Measurements from ENCODE around the gene STYX.

STYX gene

DNA sequence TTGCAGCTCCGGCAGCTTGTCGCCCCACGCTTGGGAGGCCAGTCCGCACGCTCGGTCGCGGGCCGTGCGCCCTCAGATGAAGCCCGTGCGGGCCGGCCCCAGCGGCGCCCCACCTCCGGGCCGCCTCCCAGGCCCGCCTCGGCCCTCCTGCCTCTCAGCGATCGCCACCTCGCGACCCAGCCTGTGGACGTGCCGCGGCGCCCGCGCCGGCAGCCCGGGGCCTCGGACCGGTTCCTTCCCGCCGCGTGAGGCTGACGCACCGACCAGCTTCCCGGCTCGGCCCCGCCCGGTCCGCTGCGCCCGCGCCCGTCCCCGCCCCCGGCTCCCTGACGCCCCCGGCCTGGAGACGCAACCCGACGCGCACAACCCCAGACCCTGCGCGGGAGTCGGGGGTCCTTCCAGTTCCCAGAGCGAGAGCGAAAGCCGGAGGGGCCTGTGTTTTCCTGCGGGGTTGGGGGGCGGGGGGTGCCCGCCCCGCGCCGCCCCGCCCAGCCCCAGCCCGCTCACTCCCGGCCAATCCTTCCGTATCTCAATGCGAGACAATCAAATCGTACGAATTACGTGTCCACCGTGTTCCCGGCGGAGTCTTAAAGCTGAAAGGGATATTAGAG is 34.4 kb upstream of the STYX start, which contains the start of gene ERO1A:
Gene ERO1A, minus strand, starts transcription at position 78 of the 611 bp plus-strand sequence. Its CDS starts 77 bp downstream, at position 1.
- Histone ChIP-seq H3K9ac (ENCODE audit: low read length) (peak within 1 kb of the TSS; percentile 81), H4K20me1 (ENCODE audit: insufficient read depth, low read length) (peaks cover 34% of the 10 kb centered on the region), H3K79me2 (ENCODE audit: low read length) (peaks cover 49% of the 10 kb centered on the region)

DNA sequence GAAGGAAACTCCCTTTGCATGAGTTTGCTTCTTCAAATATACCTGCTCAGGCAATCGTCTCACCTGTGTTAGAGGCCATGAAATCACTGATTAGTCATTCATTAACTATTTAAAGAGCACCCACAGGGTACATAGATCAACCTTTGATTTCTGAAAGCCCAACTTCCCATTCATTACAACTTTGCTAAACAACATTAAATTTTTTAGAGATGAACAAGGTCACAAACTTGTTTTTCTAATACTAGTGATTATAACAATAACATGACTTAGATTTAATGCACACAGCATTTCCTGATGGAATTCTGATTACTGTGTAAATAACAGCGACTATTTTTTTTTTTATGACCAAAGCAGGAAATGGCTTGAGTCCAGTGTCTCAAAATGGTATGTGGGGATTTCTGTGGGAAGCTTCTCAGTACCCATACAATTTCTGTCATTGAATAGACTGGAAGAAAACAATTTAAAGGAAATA is 29.2 kb upstream of the STYX start:
- Histone ChIP-seq H3K27me3 (ENCODE audit: low read depth, low read length) (no peaks in the 10 kb centered on the region), H3K36me3 (replicated peaks; ENCODE audit: low read depth, low read length) (no peaks in the 10 kb centered on the region), H3K9ac (ENCODE audit: low read length) (no peak overlapping the region), H3K4me2 (ENCODE audit: low read length) (no peak overlapping the region), H3K27ac (ENCODE audit: low read length) (no peak overlapping the region), H3K4me1 (ENCODE audit: low read length) (peaks cover 11% of the 10 kb centered on the region; the same call in 1 of the 2 replicates), H3K4me3 (ENCODE audit: low read length) (no peak overlapping the region), H3K9me3 (ENCODE audit: insufficient read depth, low read length) (no peaks in the 10 kb centered on the region), H2AFZ (ENCODE audit: low read depth, low read length) (no peak overlapping the region), H3K79me2 (ENCODE audit: low read length) (no peaks in the 10 kb centered on the region; the same call in 1 of the 2 replicates), H4K20me1 (ENCODE audit: insufficient read depth, low read length) (no peaks in the 10 kb centered on the region)
- TF ChIP-seq, protein P1, sequence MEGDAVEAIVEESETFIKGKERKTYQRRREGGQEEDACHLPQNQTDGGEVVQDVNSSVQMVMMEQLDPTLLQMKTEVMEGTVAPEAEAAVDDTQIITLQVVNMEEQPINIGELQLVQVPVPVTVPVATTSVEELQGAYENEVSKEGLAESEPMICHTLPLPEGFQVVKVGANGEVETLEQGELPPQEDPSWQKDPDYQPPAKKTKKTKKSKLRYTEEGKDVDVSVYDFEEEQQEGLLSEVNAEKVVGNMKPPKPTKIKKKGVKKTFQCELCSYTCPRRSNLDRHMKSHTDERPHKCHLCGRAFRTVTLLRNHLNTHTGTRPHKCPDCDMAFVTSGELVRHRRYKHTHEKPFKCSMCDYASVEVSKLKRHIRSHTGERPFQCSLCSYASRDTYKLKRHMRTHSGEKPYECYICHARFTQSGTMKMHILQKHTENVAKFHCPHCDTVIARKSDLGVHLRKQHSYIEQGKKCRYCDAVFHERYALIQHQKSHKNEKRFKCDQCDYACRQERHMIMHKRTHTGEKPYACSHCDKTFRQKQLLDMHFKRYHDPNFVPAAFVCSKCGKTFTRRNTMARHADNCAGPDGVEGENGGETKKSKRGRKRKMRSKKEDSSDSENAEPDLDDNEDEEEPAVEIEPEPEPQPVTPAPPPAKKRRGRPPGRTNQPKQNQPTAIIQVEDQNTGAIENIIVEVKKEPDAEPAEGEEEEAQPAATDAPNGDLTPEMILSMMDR (IDR thresholded peaks at IDR 0.05; ENCODE audit: low read depth, low read length): no peak
- no peak for TF ChIP-seq EZH2phosphoT487 (IDR thresholded peaks at IDR 0.05; ENCODE audit: low read depth)

More for the DNA sequence above, 34.4 kb upstream of the STYX start, which contains the start of gene ERO1A:
- TF ChIP-seq EZH2phosphoT487 (IDR thresholded peaks at IDR 0.05; ENCODE audit: low read depth): no peak
- TF ChIP-seq, protein P1 (IDR thresholded peaks at IDR 0.05; ENCODE audit: low read depth, low read length): no peak
- peaks cover 5% of the 10 kb centered on the region for H3K36me3 ChIP-seq (replicated peaks; ENCODE audit: low read depth, low read length)
- H2AFZ ChIP-seq (ENCODE audit: low read depth, low read length): peak within 1 kb of the TSS; percentile 75
- peak within 1 kb of the TSS; percentile 91 for H3K4me2 ChIP-seq (ENCODE audit: low read length)
- H3K9me3 ChIP-seq (ENCODE audit: insufficient read depth, low read length): no peaks in the 10 kb centered on the region
- peak within 1 kb of the TSS; percentile 80 for H3K4me3 ChIP-seq (ENCODE audit: low read length)
- peak within 1 kb of the TSS; percentile 54 for H3K27ac ChIP-seq (ENCODE audit: low read length)
- peaks cover 16% of the 10 kb centered on the region for H3K4me1 ChIP-seq (ENCODE audit: low read length)
- no peaks in the 10 kb centered on the region for H3K27me3 ChIP-seq (ENCODE audit: low read depth, low read length)

DNA sequence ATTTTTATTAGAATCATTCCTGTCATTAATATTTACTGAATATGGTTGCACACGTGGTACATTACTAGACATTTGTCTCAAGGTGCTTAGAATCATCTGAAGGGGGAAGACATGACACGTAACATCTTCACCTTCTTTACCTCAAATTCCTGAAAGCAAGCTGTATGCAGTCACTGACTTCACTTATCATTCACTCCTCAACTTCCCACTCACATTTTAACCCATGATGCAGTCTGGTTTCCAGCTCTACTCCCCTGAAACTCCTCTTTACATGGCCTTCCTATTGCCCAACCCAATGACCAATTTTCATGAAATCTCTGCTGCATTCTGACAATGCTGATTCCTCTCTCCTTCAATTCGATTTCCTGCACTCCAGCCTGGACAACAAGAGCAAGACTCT is 28.7 kb upstream of the STYX start:
- no peak overlapping the region for H3K4me3 ChIP-seq (ENCODE audit: low read length)
- no peak overlapping the region for H3K9ac ChIP-seq (ENCODE audit: low read length)
- no peak overlapping the region for H3K27ac ChIP-seq (ENCODE audit: low read length)
- peaks cover 11% of the 10 kb centered on the region; the same call in 1 of the 2 replicates for H3K4me1 ChIP-seq (ENCODE audit: low read length)
- H3K27me3 ChIP-seq (ENCODE audit: low read depth, low read length): no peaks in the 10 kb centered on the region
- TF ChIP-seq, protein P1 (IDR thresholded peaks at IDR 0.05; ENCODE audit: low read depth, low read length): no peak
- no peak for TF ChIP-seq EZH2phosphoT487 (IDR thresholded peaks at IDR 0.05; ENCODE audit: low read depth)
- H3K4me2 ChIP-seq (ENCODE audit: low read length): no peak overlapping the region
- H4K20me1 ChIP-seq (ENCODE audit: insufficient read depth, low read length): no peaks in the 10 kb centered on the region
- H3K9me3 ChIP-seq (ENCODE audit: insufficient read depth, low read length): no peaks in the 10 kb centered on the region
- no peaks in the 10 kb centered on the region for H3K79me2 ChIP-seq (ENCODE audit: low read length)
- no peaks in the 10 kb centered on the region for H3K36me3 ChIP-seq (replicated peaks; ENCODE audit: low read depth, low read length)
- no peak overlapping the region; the same call in 1 of the 2 replicates for H2AFZ ChIP-seq (ENCODE audit: low read depth, low read length)

DNA sequence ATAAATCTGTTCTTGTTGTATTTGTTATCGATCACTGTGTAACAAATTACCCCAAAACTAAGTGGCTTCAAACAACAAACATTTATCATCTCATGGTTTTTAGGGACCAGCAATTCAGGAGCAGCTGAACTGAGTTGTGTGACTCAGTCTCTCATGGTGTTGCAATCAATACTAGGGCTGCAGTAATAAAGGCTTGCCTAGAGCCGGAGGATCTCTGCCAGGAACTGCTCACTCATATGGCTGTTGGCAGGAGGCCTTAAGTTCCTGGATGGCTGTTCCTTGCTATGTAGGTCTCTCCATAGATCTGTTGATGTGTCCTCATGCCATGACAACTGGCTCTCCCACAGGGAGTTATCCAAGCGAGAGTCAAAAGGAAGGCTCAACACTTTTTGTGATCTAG is 26.7 kb upstream of the STYX start:
- no peak overlapping the region for H3K9ac ChIP-seq (ENCODE audit: low read length)
- H3K27me3 ChIP-seq (ENCODE audit: low read depth, low read length): no peaks in the 10 kb centered on the region
- H3K9me3 ChIP-seq (ENCODE audit: insufficient read depth, low read length): no peaks in the 10 kb centered on the region
- H2AFZ ChIP-seq (ENCODE audit: low read depth, low read length): no peak overlapping the region
- no peaks in the 10 kb centered on the region for H3K36me3 ChIP-seq (replicated peaks; ENCODE audit: low read depth, low read length)
- TF ChIP-seq, protein P1 (IDR thresholded peaks at IDR 0.05; ENCODE audit: low read depth, low read length): no peak
- no peak for TF ChIP-seq EZH2phosphoT487 (IDR thresholded peaks at IDR 0.05; ENCODE audit: low read depth)
- peaks cover 13% of the 10 kb centered on the region for H3K79me2 ChIP-seq (ENCODE audit: low read length)
- H3K4me2 ChIP-seq (ENCODE audit: low read length): no peak overlapping the region
- no peak overlapping the region for H3K4me3 ChIP-seq (ENCODE audit: low read length)
- peaks cover 2% of the 10 kb centered on the region; the same call in 1 of the 2 replicates for H4K20me1 ChIP-seq (ENCODE audit: insufficient read depth, low read length)
- peaks cover 18% of the 10 kb centered on the region for H3K4me1 ChIP-seq (ENCODE audit: low read length)
- H3K27ac ChIP-seq (ENCODE audit: low read length): no peak overlapping the region

Measured in OCI-LY3 (cell line).